ENCODE results near the gene IQCB1. TPM values are rescaled to one million over a fixed set of nuclear protein-coding genes. Genes with fewer than 3 reads are reported as not detected.

Gene IQCB1
- polyA plus RNA-seq, 1 donor (not counting 4 experiments of a cell fraction or from before 2014, with no cell fraction given): 14.7 TPM

DNA sequence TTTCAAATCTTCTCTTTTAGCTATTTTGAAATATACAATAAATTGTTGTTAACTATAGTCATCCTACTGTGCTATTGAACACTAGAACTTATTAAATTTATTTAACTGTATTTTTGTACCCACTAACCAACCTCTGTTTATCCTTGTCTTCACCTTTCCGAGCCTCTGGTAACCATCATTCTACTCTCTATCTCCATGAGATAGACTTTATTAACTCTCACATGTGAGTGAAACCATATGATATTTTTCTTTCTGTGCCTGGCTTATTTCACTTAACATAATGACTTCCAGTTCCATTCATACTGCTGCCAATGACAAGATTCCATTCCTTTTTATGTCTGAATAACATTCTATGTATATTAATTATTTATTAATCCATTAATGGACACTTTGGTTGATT, 43.6 kb upstream of the IQCB1 start:
- dilution Hi-C loops (cut with MboI; ENCODE audit: extremely low pct_ligation_motif_present, low sequenced_read_pairs): no loop called here
- H3K27ac ChIP-seq (ENCODE audit: control insufficient read depth, insufficient read depth, low read length): no peak overlapping the region
- no peaks in the 10 kb centered on the region for H4K20me1 ChIP-seq (ENCODE audit: control insufficient read depth, extremely low read depth, insufficient read depth, low read length)
- H3K4me3 ChIP-seq (ENCODE audit: control insufficient read depth in 2 of 3, extremely low read depth in 1 of 3, insufficient read depth in 2 of 3, low read depth in 1 of 3, low read length in 3 of 3): no peak overlapping the region
- no peaks in the 10 kb centered on the region for H3K9me1 ChIP-seq (ENCODE audit: control insufficient read depth, extremely low read depth, insufficient read depth, low read length)
- H2AFZ ChIP-seq (ENCODE audit: control insufficient read depth, low read length): no peak overlapping the region
- no peak for FAIRE-seq
- no peaks in the 10 kb centered on the region for H3K9me3 ChIP-seq (ENCODE audit: control insufficient read depth, low read depth, low read length)
- no peak overlapping the region for H3K4me2 ChIP-seq (ENCODE audit: control insufficient read depth, extremely low read depth, insufficient read depth, low read depth, low read length)
- no peak for TF ChIP-seq EZH2 (IDR thresholded peaks at IDR 0.05; ENCODE audit: low read length)
- TF ChIP-seq, protein P1, sequence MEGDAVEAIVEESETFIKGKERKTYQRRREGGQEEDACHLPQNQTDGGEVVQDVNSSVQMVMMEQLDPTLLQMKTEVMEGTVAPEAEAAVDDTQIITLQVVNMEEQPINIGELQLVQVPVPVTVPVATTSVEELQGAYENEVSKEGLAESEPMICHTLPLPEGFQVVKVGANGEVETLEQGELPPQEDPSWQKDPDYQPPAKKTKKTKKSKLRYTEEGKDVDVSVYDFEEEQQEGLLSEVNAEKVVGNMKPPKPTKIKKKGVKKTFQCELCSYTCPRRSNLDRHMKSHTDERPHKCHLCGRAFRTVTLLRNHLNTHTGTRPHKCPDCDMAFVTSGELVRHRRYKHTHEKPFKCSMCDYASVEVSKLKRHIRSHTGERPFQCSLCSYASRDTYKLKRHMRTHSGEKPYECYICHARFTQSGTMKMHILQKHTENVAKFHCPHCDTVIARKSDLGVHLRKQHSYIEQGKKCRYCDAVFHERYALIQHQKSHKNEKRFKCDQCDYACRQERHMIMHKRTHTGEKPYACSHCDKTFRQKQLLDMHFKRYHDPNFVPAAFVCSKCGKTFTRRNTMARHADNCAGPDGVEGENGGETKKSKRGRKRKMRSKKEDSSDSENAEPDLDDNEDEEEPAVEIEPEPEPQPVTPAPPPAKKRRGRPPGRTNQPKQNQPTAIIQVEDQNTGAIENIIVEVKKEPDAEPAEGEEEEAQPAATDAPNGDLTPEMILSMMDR (optimal IDR thresholded peaks at IDR 0.05 in 1 of 3, IDR thresholded peaks at IDR 0.05 in 1 of 3, conservative IDR thresholded peaks at IDR 0.05 in 1 of 3; ENCODE audit: extremely low read depth in 1 of 3, insufficient read depth in 2 of 3, low read length in 3 of 3): no peak
- no peaks in the 10 kb centered on the region for H3K79me2 ChIP-seq (ENCODE audit: control insufficient read depth, insufficient read depth, low read length)
- no peaks in the 10 kb centered on the region for H3K4me1 ChIP-seq (ENCODE audit: control insufficient read depth, extremely low read depth, insufficient read depth, low read length)
- H3K9ac ChIP-seq (ENCODE audit: control insufficient read depth, extremely low read depth, insufficient read depth, low read length): no peak overlapping the region
- DNase-seq (ENCODE audit: low read depth, low spot score): no peak
- no peaks in the 10 kb centered on the region for H3K36me3 ChIP-seq (ENCODE audit: control insufficient read depth in 2 of 2, extremely low read depth in 1 of 2, insufficient read depth in 2 of 2, low read length in 2 of 2)
- H3K27me3 ChIP-seq (ENCODE audit: control insufficient read depth, extremely low read depth, insufficient read depth, low read length): no peaks in the 10 kb centered on the region

DNA sequence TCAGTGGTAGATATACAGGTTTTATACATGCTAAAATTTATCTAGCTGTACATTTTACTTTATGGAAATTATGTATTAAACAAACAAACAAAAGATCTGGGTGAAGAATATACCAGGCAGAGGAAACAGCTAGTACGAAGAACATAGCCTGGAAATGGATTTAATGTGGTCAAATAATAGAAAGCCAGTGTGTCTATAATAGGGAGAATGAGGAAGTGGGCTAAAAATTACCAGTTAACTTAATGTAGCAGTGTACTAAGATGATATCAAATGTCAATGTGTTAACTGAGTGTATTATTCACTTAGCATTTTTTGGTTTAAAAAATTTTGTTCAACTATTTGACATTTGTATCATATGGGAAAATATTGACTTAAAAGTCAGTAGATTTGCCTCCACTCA, 36.6 kb upstream of the IQCB1 start:
- dilution Hi-C loops (cut with MboI; ENCODE audit: extremely low pct_ligation_motif_present, low sequenced_read_pairs): no loop called here
- Histone ChIP-seq H3K4me1 (ENCODE audit: control insufficient read depth, extremely low read depth, insufficient read depth, low read length) (no peaks in the 10 kb centered on the region), H2AFZ (ENCODE audit: control insufficient read depth, low read length) (no peak overlapping the region), H3K27me3 (ENCODE audit: control insufficient read depth, extremely low read depth, insufficient read depth, low read length) (no peaks in the 10 kb centered on the region), H3K9me3 (ENCODE audit: control insufficient read depth, low read depth, low read length) (no peaks in the 10 kb centered on the region), H3K9ac (ENCODE audit: control insufficient read depth, extremely low read depth, insufficient read depth, low read length) (no peak overlapping the region), H3K9me1 (ENCODE audit: control insufficient read depth, extremely low read depth, insufficient read depth, low read length) (no peaks in the 10 kb centered on the region), H3K4me3 (ENCODE audit: control insufficient read depth in 2 of 3, extremely low read depth in 1 of 3, insufficient read depth in 2 of 3, low read depth in 1 of 3, low read length in 3 of 3) (no peak overlapping the region), H4K20me1 (ENCODE audit: control insufficient read depth, extremely low read depth, insufficient read depth, low read length) (no peaks in the 10 kb centered on the region), H3K27ac (ENCODE audit: control insufficient read depth, insufficient read depth, low read length) (no peak overlapping the region), H3K79me2 (ENCODE audit: control insufficient read depth, insufficient read depth, low read length) (no peaks in the 10 kb centered on the region), H3K4me2 (ENCODE audit: control insufficient read depth, extremely low read depth, insufficient read depth, low read depth, low read length) (no peak overlapping the region), H3K36me3 (ENCODE audit: control insufficient read depth in 2 of 2, extremely low read depth in 1 of 2, insufficient read depth in 2 of 2, low read length in 2 of 2) (no peaks in the 10 kb centered on the region)
- TF ChIP-seq, protein P1 (optimal IDR thresholded peaks at IDR 0.05 in 1 of 3, IDR thresholded peaks at IDR 0.05 in 1 of 3, conservative IDR thresholded peaks at IDR 0.05 in 1 of 3; ENCODE audit: extremely low read depth in 1 of 3, insufficient read depth in 2 of 3, low read length in 3 of 3): no peak
- no peak for TF ChIP-seq EZH2 (IDR thresholded peaks at IDR 0.05; ENCODE audit: low read length)
- FAIRE-seq: no peak
- DNase-seq (ENCODE audit: low read depth, low spot score): no peak

All from keratinocyte (primary cell).